ENCODE data around the gene CLSTN1.

The CLSTN1 gene

DNA sequence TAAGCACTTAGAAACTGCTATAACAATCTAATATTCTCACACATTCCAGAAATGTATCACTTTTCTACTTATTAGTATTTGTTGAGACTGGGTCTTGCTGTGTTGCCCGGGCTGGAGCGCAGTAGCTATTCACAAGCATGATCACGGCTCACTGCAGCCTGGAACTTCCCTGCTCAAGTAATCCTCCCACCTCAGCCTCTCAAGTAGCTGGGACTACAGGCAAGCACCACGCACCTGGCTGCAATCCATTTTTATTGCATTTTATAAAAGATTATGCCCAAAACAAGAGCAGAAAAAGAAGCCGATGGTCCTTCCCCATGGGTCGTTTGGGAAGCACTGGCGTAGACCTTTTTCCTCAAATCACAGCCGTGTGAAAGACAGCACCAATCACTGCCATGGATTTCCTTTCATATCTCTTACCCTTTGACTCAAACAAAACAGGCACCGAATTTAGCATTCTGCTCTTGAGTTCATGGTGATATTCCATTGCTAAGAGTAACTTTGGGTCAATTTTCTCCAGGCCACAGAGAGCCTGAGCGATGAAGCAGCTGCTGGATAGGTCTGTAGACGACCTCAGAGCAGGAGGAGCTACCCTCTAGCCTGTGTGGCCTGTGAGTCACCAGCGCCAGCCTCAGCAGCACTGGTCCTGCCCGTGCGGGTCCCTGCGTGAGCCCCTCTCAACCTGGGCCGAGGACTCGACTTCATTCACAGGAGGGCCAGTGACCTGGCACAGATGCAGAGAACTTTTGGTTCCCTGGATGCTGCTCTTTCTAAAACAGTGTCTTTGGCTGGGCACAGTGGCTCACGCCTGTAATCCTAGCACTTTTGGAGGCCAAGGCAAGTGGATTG is 91.4 kb downstream of the CLSTN1 start:
- DNase-seq (ENCODE audit: low read depth in 1 of 2, low spot score in 1 of 2) = no peak

- DNase-seq (ENCODE audit: low read depth in 1 of 2, low spot score in 1 of 2) = no peak
Measured at GRCh38 chr1:9731561-9731960, 92.2 kb downstream of the CLSTN1 start.

- DNase-seq (ENCODE audit: low read depth in 1 of 2, low spot score in 1 of 2) = no peak
Measured at GRCh38 chr1:9731051-9731537, 92.7 kb downstream of the CLSTN1 start.

DNA sequence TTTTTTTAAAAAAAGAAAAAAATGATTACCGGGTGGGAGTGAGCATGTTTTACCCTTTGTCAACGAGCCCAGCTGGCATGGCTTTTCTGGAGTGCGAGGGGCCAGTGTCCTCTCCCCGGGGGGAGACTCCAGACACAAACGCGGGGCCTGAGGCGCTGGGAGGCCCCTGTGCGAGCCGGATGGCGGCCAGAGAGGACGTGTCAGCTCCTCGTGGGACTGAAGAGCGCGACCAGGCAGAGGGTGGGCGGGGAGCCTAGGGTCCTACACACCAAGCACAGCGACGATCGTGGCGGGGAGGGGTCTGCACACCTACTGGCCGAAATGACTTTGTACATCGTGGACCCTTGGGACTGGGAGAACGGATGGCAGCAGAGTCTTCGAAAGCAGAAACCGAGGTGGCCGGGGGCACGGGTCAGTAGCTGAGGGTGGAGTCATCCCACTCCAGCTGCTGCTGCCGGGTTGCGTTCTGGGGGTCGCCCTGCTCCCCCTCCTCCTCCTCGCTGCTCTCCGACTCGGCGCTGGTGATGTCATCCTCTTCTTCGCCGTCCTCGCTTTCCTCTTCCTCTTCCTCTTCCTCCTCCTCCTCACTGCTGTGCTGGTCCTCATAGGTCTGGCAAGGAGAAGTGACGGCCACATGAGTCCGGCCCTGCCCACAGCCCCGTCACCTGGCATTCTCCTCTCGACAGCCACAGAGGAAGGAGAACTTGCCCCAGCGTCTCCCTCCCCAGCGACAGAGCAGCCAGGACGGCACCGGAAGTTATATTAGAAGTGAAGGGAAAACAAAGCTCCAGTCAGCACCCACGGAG is 93.5 kb downstream of the CLSTN1 start:
- no peak for DNase-seq (ENCODE audit: low read depth in 1 of 2, low spot score in 1 of 2)

DNA sequence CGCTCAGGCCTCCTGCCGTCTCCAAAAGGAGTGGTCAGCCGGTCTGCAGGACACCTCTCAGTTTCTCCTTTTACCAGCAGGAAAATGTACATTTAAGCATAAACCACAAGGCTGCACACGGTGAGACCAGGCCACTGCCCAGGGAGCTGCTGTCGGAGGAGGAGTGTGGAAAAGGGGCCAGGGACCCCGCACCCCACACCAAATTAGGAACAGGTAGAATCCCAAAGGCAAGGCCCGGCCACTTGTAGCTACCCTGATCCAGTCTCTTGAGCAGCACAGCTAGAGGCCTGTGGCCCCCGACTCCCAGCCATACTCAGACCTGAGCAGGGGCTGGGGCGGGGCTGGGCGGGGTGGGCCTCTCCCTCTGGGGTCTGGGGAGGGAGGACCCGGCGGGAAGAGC is 94.2 kb downstream of the CLSTN1 start:
- no peak for DNase-seq (ENCODE audit: low read depth in 1 of 2, low spot score in 1 of 2)

DNA sequence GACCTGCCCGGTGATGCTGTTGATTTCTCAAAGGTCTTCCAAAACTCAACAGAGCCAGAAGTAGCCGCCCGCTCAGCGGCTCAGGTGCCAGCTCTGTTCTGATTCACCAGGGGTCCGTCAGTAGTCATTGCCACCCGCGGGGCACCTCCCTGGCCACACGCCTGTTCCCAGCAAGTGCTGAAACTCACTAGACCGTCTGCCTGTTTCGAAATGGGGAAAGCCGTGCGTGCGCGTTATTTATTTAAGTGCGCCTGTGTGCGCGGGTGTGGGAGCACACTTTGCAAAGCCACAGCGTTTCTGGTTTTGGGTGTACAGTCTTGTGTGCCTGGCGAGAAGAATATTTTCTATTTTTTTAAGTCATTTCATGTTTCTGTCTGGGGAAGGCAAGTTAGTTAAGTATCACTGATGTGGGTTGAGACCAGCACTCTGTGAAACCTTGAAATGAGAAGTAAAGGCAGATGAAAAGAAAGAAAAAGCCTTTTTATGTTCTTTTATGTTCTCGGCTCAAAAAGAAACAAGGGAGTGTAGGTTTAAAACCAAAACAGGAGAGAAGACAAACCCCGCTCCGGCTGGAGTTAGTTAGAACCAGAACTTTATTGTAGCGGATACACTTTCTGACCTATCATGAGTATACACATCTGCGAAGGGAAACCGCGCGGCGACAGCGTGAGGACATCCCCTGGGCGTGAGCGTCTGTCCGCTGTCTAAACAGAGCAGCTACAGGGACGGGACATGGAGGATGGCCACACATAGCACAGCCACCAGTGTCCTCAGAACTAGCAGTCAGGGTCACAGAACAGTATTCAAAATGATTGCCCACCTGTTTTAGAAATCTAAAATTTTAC is 95.1 kb downstream of the CLSTN1 start:
- DNase-seq (ENCODE audit: low read depth in 1 of 2, low spot score in 1 of 2) = peak in 1 of 2 donors; percentile 64

DNA sequence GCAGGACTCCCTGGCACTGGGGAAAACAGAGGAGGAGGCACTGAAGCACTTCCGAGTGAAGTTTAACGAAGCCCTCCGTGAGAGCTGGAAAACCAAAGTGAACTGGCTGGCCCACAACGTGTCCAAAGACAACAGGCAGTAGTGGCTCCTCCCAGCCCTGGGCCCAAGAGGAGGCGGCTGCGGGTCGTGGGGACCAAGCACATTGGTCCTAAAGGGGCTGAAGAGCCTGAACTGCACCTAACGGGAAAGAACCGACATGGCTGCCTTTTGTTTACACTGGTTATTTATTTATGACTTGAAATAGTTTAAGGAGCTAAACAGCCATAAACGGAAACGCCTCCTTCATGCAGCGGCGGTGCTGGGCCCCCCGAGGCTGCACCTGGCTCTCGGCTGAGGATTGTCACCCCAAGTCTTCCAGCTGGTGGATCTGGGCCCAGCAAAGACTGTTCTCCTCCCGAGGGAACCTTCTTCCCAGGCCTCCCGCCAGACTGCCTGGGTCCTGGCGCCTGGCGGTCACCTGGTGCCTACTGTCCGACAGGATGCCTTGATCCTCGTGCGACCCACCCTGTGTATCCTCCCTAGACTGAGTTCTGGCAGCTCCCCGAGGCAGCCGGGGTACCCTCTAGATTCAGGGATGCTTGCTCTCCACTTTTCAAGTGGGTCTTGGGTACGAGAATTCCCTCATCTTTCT is 96.7 kb downstream of the CLSTN1 start:
- no peak for DNase-seq (ENCODE audit: low read depth in 1 of 2, low spot score in 1 of 2)

DNA sequence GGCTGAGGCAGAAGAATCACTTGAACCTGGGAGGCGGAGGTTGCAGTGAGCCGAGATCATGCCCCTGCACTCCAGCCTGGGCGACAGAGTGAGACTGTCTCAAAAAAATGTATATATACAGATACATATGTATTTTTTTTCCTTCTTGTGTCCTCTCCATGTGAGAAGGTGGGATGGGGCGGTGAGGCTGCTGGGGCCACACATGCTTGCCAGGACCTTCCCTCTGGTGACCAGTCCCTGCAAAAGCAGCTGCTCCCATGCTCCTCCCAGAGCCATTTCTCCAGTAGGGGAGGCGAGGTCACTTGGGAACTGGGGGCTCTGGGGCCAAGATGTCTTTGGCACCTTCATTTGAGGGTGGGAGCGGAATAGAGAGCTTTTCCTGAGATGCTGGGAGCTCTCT is 97.4 kb downstream of the CLSTN1 start:
- no peak for DNase-seq (ENCODE audit: low read depth in 1 of 2, low spot score in 1 of 2)

DNA sequence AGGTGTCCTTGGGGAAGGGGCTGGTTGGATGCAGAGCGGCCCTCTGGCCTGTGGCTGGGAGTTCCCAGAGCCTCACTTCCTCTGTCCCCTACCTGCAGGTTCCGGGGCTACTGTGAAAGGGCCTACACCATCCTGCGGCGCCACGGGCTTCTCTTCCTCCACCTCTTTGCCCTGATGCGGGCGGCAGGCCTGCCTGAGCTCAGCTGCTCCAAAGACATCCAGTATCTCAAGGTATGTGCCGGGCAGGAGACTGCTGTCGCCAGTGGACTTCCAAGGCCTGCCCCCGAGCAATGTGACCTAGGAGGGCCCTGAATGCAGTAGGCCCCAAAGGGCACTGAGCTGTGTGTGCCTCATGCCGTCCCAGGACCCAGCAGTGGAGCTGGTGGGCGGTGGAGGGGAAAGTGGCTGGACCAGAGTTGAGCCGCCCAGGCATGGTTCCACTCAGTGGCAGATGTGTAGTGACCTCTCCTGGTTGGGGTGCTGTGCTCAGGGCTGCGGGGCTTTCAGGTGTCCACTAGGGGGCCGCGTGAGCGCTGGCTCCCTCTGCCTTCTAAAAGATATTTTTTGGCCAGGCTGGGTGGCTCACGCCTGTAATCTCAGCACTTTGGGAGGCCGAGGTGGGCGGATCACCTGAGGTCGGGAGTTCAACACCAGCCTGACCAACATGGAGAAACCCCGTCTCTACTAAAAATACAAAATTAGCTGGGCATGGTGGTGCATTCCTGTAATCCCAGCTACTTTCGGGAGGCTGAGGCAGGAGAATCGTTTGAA is 98.9 kb downstream of the CLSTN1 start:
- peak in 1 of 2 donors; percentile 59 for DNase-seq (ENCODE audit: low read depth in 1 of 2, low spot score in 1 of 2)

DNA sequence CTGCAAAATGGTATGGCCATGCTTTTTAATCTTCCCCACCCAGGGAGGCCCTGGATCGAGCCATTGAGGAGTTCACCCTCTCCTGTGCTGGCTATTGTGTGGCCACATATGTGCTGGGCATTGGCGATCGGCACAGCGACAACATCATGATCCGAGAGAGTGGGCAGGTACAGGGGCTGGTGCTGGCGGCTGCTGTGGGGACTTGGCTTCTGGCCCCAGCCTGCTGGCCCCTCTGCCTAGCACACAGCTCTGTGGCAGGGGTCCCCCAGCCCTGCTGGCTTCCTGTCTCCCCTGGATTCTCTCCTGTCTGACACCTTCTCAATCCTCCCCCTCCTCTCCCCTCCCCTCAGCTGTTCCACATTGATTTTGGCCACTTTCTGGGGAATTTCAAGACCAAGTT is 99.8 kb downstream of the CLSTN1 start:
- no peak for DNase-seq (ENCODE audit: low read depth in 1 of 2, low spot score in 1 of 2)

DNA sequence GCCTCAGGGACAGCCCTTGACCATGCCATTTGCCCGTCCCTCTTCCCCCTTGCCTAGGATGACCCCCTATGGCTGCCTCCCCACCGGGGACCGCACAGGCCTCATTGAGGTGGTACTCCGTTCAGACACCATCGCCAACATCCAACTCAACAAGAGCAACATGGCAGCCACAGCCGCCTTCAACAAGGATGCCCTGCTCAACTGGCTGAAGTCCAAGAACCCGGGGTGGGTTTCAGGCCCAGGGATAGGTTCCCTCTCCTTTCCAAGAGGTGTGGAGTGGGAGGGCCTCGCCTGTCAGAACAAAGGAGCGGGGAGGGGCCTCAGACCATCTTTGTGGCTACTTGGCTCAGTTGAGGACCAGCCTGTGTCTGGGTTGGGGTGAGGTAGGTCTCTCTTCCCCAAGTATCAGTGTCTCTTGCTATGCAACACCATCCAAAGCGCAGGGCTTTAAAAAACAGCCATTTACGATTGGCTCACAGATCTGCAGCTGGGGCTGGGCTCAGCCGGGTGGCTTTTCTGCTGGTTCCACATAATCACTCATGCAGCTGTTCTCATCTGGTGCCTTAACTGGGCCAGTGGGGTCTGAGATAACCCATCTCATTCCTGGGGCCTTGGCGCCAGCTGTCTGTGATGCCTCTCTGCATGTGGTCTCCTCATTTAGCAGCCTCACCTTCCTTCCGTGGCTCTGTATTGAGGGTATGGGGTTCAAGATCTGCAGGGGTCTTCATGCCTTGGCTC is 100.5 kb downstream of the CLSTN1 start:
- no peak for DNase-seq (ENCODE audit: low read depth in 1 of 2, low spot score in 1 of 2)

DNA sequence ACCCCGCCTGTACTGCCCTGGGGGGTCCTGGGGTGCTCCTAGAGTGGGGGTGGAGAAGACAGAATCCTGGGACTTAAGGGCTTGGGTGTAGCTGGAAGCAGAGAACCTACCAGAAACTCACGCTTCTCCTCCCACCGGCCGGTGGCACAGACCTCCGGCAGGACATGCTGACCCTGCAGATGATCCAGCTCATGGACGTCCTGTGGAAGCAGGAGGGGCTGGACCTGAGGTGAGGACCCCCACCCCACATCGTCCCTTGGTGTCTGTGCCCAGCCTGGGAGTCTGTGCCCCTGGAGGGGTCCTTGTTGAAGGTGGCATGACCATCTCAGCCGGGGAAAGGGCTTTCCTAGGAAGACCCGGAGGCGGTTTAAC is 101.4 kb downstream of the CLSTN1 start:
- no peak for DNase-seq (ENCODE audit: low read depth in 1 of 2, low spot score in 1 of 2)

DNA sequence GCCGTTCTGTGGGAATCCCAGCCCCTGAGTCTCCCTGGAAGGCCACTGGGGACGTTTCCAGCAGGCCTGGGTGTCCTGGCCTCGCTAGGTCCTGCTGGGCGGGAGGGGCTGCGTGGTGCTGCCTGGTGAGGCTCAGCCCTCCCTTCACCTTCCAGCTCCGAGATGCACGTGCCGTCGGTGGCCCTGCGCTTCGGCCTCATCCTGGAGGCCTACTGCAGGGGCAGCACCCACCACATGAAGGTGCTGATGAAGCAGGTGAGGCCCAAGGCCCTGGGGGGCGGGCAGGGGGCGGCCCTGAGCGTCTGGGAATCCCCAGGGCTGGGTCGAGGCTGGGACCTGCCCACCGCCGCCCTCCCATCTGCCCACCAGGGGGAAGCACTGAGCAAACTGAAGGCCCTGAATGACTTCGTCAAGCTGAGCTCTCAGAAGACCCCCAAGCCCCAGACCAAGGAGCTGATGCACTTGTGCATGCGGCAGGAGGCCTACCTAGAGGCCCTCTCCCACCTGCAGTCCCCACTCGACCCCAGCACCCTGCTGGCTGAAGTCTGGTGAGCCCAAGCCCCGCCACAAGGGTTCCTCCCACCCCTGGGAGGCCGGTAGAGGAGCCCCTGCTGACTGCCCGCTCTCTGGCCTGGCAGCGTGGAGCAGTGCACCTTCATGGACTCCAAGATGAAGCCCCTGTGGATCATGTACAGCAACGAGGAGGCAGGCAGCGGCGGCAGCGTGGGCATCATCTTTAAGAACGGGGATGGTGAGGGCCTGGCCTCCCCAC is 102.0 kb downstream of the CLSTN1 start:
- DNase-seq (ENCODE audit: low read depth in 1 of 2, low spot score in 1 of 2) = peak; percentile 63 to 67

DNA sequence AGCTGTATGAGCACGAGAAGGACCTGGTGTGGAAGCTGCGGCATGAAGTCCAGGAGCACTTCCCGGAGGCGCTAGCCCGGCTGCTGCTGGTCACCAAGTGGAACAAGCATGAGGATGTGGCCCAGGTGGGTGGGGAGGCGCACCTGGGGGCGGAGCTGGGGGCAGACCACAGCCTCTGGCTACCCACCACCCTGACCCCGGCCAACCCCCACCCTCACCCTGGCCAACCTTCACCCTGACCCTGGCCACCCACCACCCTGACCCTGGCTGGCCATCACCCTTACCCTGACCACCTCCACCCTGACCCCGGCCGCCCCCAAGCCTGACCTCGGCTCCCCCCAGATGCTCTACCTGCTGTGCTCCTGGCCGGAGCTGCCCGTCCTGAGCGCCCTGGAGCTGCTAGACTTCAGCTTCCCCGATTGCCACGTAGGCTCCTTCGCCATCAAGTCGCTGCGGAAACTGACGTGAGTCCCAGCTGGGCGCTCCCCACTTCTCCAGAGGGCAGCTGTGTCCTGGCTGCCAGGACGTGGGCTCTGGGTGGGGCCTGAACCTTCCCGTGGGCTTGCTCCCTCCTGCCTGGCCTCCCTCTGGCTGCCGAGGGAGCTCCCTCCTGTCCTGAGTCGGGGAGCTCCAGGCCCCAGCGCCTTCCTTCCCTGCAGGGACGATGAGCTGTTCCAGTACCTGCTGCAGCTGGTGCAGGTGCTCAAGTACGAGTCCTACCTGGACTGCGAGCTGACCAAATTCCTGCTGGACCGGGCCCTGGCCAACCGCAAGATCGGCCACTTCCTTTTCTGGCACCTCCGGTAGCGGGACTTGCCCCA is 102.8 kb downstream of the CLSTN1 start:
- no peak for DNase-seq (ENCODE audit: low read depth in 1 of 2, low spot score in 1 of 2)

DNA sequence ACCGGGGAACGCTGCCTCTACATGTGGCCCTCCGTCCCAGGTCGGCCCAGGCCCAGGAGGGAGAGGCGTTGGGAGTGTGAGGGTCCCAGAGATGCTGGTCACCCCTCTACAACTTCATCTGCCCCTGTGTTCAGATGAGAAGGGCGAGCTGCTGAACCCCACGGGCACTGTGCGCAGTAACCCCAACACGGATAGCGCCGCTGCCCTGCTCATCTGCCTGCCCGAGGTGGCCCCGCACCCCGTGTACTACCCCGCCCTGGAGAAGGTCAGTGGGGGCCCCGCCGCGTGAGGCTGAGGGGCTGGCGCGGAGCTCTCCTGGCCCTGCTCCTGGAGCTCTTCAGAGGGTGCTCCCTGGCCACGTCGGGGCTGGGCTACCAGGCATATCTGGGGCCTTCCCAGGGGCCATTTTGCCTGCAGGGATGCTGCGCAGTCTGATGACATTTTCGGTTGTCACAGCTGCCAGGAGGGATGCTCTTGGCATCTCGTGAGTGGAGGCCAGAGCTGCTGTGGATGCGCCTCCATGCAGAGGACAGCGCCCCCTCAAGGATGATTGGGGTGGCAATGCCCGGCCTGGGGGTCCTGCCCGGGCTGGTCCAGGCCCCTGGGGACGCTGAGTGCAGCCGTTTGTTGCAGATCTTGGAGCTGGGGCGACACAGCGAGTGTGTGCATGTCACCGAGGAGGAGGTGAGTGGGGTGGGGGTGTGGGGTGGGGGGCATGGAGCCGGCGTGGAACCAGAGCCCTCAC is 103.6 kb downstream of the CLSTN1 start:
- no peak for DNase-seq (ENCODE audit: low read depth in 1 of 2, low spot score in 1 of 2)

- no peak for DNase-seq (ENCODE audit: low read depth in 1 of 2, low spot score in 1 of 2)
Measured at GRCh38 chr1:9718006-9718680, 105.6 kb downstream of the CLSTN1 start.

All from activated CD4-positive, alpha-beta T cell treated with anti-CD3 and anti-CD28 coated beads, Interleukin-2, amount 50 U/mL, for 24 hours (primary cell).